ENCODE results near the gene SEZ6L. TPM values are rescaled to one million over a fixed set of nuclear protein-coding genes. Genes with fewer than 3 reads are reported as not detected.

Gene SEZ6L
- total RNA-seq, 1 donor from 2014 or later = 1.7 TPM

DNA sequence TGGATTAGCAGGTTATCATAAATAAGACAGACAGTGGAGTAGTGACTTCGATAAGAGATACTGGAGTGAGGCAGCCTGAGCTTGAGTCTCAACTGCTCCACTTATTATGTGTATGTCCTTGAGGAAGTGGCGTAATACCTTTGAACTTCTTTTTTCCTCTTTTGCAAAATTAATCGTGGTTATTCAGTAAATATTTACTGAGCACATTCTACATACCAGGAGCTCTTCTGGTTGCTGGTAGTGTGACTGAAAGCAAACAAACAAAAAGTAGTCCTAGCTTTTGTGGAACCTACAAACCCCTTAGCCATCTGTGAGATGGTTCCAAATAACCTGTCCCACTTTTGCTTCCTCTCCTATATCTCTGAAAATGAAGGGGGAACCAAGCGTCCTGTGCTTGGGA, 134.2 kb downstream of the SEZ6L start:
- TF ChIP-seq, protein P1, sequence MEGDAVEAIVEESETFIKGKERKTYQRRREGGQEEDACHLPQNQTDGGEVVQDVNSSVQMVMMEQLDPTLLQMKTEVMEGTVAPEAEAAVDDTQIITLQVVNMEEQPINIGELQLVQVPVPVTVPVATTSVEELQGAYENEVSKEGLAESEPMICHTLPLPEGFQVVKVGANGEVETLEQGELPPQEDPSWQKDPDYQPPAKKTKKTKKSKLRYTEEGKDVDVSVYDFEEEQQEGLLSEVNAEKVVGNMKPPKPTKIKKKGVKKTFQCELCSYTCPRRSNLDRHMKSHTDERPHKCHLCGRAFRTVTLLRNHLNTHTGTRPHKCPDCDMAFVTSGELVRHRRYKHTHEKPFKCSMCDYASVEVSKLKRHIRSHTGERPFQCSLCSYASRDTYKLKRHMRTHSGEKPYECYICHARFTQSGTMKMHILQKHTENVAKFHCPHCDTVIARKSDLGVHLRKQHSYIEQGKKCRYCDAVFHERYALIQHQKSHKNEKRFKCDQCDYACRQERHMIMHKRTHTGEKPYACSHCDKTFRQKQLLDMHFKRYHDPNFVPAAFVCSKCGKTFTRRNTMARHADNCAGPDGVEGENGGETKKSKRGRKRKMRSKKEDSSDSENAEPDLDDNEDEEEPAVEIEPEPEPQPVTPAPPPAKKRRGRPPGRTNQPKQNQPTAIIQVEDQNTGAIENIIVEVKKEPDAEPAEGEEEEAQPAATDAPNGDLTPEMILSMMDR (conservative IDR thresholded peaks at IDR 0.05) = no peak
- no peak for DNase-seq (ENCODE audit: low read depth, low spot score)
- no peaks in the 10 kb centered on the region for H3K9me3 Mint-ChIP-seq
- no peak overlapping the region for H3K27ac Mint-ChIP-seq (ENCODE audit: unreplicated experiment)
- no peaks in the 10 kb centered on the region for H3K4me1 Mint-ChIP-seq
- no peak overlapping the region for H3K4me3 Mint-ChIP-seq
- H3K36me3 Mint-ChIP-seq (ENCODE audit: low read depth) = no peaks in the 10 kb centered on the region
- H3K27me3 Mint-ChIP-seq (ENCODE audit: low read depth) = peaks cover 73% of the 10 kb centered on the region

DNA sequence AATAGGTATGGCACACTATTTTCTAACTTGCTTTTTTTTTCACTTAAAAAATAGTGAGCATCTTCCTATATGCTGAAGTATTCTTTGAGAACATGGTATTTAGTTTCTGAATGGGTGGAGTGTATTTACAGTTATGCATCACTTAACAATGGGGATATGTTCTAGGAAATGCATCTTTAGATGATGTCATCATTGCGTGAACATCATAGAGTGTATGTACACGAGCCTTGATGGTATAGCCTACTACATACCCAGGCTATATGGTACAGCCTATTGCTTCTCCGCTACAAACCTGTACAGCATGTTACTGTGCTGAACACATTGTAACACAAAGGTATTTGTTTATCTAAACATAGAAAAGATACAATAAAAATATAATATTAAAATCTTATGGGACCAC, 135.5 kb downstream of the SEZ6L start:
- DNase-seq (ENCODE audit: low read depth, low spot score) = no peak
- TF ChIP-seq, protein P1 (conservative IDR thresholded peaks at IDR 0.05) = no peak
- no peak overlapping the region for H3K4me3 Mint-ChIP-seq
- no peaks in the 10 kb centered on the region for H3K36me3 Mint-ChIP-seq (ENCODE audit: low read depth)
- H3K27ac Mint-ChIP-seq (ENCODE audit: unreplicated experiment) = no peak overlapping the region
- no peaks in the 10 kb centered on the region for H3K4me1 Mint-ChIP-seq
- no peaks in the 10 kb centered on the region for H3K9me3 Mint-ChIP-seq
- peaks cover 66% of the 10 kb centered on the region for H3K27me3 Mint-ChIP-seq (ENCODE audit: low read depth)

DNA sequence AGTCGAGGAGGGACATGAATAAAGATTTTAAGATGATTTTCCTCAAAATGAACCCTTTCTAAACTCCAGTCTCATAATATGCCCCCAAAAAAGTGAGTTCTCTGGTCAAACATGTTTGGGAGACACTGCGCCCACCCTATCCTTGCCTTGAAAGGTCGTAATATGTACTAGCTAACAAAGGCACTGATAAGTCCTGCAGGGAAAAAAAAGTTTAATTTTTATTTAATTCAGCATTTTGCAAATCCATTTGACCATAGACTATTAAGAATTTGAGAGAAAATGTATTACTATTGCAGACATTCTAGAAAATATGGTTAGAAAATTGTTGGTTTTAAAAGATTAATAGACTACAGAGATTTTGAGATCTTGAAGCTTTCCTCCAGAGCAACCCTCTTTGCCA, 139.2 kb downstream of the SEZ6L start:
- DNase-seq (ENCODE audit: low read depth, low spot score) = no peak
- H3K4me1 Mint-ChIP-seq = no peaks in the 10 kb centered on the region
- TF ChIP-seq, protein P1 (conservative IDR thresholded peaks at IDR 0.05) = no peak
- no peak overlapping the region for H3K27ac Mint-ChIP-seq (ENCODE audit: unreplicated experiment)
- H3K27me3 Mint-ChIP-seq (ENCODE audit: low read depth) = peaks cover 49% of the 10 kb centered on the region
- H3K36me3 Mint-ChIP-seq (ENCODE audit: low read depth) = no peaks in the 10 kb centered on the region
- H3K4me3 Mint-ChIP-seq = no peak overlapping the region
- H3K9me3 Mint-ChIP-seq = no peaks in the 10 kb centered on the region

DNA sequence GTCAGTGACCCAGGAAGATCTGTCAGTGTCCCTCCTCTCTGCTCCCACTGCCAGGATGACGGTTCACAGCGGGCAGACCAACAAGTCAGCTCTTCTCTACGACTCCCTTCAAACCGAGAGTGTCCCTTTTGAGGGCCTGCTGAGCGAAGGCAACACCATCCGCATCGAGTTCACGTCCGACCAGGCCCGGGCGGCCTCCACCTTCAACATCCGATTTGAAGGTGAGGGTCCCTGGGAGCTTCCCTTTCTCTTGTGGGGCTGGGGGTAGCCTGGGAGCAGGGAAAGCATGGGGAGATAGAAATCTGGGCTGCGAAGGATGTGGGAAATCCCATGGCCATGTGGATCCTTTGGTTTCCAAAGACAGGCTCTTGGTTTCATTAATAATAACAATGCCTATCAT, 141.4 kb downstream of the SEZ6L start:
- no peaks in the 10 kb centered on the region for H3K4me1 Mint-ChIP-seq
- no peak overlapping the region for H3K4me3 Mint-ChIP-seq
- TF ChIP-seq, protein P1 (conservative IDR thresholded peaks at IDR 0.05) = no peak
- no peak overlapping the region for H3K27ac Mint-ChIP-seq (ENCODE audit: unreplicated experiment)
- H3K27me3 Mint-ChIP-seq (ENCODE audit: low read depth) = peaks cover 52% of the 10 kb centered on the region
- no peak for DNase-seq (ENCODE audit: low read depth, low spot score)
- H3K9me3 Mint-ChIP-seq = no peaks in the 10 kb centered on the region
- H3K36me3 Mint-ChIP-seq (ENCODE audit: low read depth) = no peaks in the 10 kb centered on the region

DNA sequence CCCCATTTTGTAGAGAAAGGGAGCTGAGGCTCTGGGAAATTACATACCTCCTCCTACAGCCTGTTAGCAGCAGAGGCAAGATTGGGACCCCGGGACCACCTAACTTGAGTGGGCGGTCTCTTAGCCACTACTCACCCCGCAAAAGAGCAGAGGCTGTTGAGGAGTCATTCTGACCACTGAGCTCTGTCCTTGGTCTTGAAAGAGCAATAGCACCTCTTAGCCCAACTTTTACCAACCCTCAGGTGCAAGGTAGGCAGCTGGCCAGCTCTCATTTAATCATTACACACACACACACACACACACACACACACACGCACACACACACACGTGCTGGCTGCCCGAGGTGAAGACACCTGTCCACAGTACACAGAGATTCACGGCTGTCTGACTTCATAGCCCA, 144.0 kb downstream of the SEZ6L start:
- Mint-ChIP-seq H3K36me3 (ENCODE audit: low read depth) (no peaks in the 10 kb centered on the region), H3K27ac (ENCODE audit: unreplicated experiment) (no peak overlapping the region), H3K9me3 (no peaks in the 10 kb centered on the region), H3K27me3 (ENCODE audit: low read depth) (peaks cover 52% of the 10 kb centered on the region), H3K4me1 (no peaks in the 10 kb centered on the region), H3K4me3 (no peak overlapping the region)
- TF ChIP-seq, protein P1 (conservative IDR thresholded peaks at IDR 0.05) = no peak
- no peak for DNase-seq (ENCODE audit: low read depth, low spot score)

DNA sequence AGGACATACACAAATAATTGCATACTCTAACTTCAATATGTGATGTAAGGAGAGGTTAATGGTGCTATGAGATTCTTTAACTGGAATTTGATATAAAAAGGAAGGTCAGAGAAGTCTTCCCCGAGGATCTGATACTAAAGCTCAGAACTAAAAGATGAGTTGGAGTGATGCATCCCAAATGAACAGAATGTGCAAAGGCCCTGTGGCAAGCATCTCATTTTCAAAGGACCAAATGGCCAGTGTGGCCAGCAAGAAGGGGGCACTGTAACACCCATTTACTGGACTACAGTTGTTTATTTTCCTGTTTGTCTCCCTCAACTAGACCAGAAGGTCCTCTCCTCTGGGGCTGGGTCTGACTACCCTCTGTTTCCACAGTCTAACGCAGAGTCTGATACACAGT, 144.9 kb downstream of the SEZ6L start:
- no peak overlapping the region for H3K27ac Mint-ChIP-seq (ENCODE audit: unreplicated experiment)
- H3K4me1 Mint-ChIP-seq = no peaks in the 10 kb centered on the region
- H3K9me3 Mint-ChIP-seq = no peaks in the 10 kb centered on the region
- DNase-seq (ENCODE audit: low read depth, low spot score) = no peak
- peaks cover 55% of the 10 kb centered on the region for H3K27me3 Mint-ChIP-seq (ENCODE audit: low read depth)
- H3K36me3 Mint-ChIP-seq (ENCODE audit: low read depth) = no peaks in the 10 kb centered on the region
- H3K4me3 Mint-ChIP-seq = no peak overlapping the region
- TF ChIP-seq, protein P1 (conservative IDR thresholded peaks at IDR 0.05) = no peak

All from neural crest cell (in vitro differentiated cells).